Calu3 (cell line): Measurements from ENCODE around the gene AOC1. TPM values are rescaled to one million over a fixed set of nuclear protein-coding genes. Genes with fewer than 3 reads are reported as not detected.

ENCODE experiments used
- BruUV-seq: library from RNA; stranded (reverse); fragments of 400-500 nt; replicated peaks from 2 replicates; lab custom pipeline; 2021; lab: Mats Ljungman, UMichigan
- CTCF ChIA-PET: fragments of 300-600 bp; sonication (Branson Sonifier 250); formaldehyde crosslinking; loops from one replicate; lab custom pipeline; 2022; ENCODE audit warnings: antibody characterized with exemption; lab: Charles Lee
- DNase-seq: peaks from one replicate; pipeline ENCODE4 v3.0.0; 2022
- H3K27ac Mint-ChIP-seq: one replicate; pipeline ENCODE4 v1.8.0; 2022; ENCODE audit warnings: mixed read lengths; ENCODE audit not compliant: unreplicated experiment
- H3K27me3 Mint-ChIP-seq: one replicate; pipeline ENCODE4 v1.8.0; 2022; ENCODE audit warnings: mixed read lengths; ENCODE audit not compliant: unreplicated experiment
- H3K36me3 Mint-ChIP-seq: one replicate; pipeline ENCODE4 v1.8.0; 2022; ENCODE audit warnings: mild to moderate bottlenecking, moderate library complexity, mixed read lengths; ENCODE audit not compliant: insufficient read depth, unreplicated experiment
- H3K4me1 Mint-ChIP-seq: one replicate; pipeline ENCODE4 v1.8.0; 2022; ENCODE audit warnings: mild to moderate bottlenecking, low read depth, mixed read lengths; ENCODE audit not compliant: unreplicated experiment
- H3K4me3 Mint-ChIP-seq: one replicate; pipeline ENCODE4 v1.8.0; 2022; ENCODE audit warnings: mild to moderate bottlenecking, low read depth, moderate library complexity, mixed read lengths; ENCODE audit not compliant: unreplicated experiment
- H3K9me3 Mint-ChIP-seq: one replicate; pipeline ENCODE4 v1.8.0; 2022; ENCODE audit warnings: low read depth, mixed read lengths; ENCODE audit not compliant: unreplicated experiment
- intact Hi-C: fragments of 100-400 bp; cut with micrococcal nuclease; formaldehyde crosslinking; loops from one replicate; pipeline ENCODE4 v1.10.0; 2022; ENCODE audit not compliant: unreplicated experiment
- total RNA-seq: library from RNA; stranded (reverse); gene quantifications from 2 replicates; pipeline ENCODE4 v1.2.3, GENCODE V29; 2022
- TF ChIP-seq, protein P1 (sequence below): fragments of 200-600 bp; IDR thresholded peaks from one replicate; pipeline ENCODE4 v1.8.0; 2022; ENCODE audit warnings: antibody characterized with exemption; ENCODE audit not compliant: unreplicated experiment

Gene AOC1
- total RNA-seq, 1 experiment from 2014 or later, result 1.2 TPM

DNA sequence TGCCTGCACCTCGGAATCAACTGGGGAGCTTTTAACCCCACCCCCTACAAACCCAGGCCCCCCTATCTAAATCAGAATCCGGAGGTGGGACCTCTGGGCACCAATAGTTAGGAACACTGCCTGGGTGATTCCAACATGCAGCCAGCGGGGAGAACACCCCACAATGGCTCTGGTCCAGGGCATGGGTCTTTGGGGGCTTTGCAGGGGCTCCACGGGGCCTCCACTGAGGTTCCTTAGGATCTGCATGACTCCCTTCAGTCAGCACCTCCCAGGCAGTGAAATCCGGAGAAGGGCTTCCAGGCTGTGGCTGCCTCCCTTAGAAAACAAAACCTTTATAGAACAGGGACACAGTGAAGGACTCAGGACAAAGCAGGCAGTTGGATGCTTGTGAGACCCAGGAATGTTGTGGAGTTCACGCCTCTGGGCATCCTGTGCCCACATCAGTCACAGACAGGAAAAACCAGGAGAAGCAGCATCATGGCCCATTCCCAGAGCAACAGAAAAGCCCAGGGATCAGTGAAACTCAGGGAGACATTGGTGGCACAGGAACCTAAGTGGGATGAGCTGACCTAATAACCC lies 16.5 kb upstream of the AOC1 start:
- intact Hi-C loops, result no loop called here
- no peaks in the 10 kb centered on the region for H3K9me3 Mint-ChIP-seq
- H3K27ac Mint-ChIP-seq, result no peak overlapping the region
- H3K27me3 Mint-ChIP-seq, result peaks cover 14% of the 10 kb centered on the region
- peaks cover 7% of the 10 kb centered on the region for H3K4me1 Mint-ChIP-seq
- no TSS peak for BruUV-seq
- CTCF ChIA-PET, result no interaction called here
- DNase-seq, result no peak
- H3K36me3 Mint-ChIP-seq, result no peaks in the 10 kb centered on the region
- no peak overlapping the region for H3K4me3 Mint-ChIP-seq
- TF ChIP-seq, protein P1, sequence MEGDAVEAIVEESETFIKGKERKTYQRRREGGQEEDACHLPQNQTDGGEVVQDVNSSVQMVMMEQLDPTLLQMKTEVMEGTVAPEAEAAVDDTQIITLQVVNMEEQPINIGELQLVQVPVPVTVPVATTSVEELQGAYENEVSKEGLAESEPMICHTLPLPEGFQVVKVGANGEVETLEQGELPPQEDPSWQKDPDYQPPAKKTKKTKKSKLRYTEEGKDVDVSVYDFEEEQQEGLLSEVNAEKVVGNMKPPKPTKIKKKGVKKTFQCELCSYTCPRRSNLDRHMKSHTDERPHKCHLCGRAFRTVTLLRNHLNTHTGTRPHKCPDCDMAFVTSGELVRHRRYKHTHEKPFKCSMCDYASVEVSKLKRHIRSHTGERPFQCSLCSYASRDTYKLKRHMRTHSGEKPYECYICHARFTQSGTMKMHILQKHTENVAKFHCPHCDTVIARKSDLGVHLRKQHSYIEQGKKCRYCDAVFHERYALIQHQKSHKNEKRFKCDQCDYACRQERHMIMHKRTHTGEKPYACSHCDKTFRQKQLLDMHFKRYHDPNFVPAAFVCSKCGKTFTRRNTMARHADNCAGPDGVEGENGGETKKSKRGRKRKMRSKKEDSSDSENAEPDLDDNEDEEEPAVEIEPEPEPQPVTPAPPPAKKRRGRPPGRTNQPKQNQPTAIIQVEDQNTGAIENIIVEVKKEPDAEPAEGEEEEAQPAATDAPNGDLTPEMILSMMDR, result no peak

- H3K27ac Mint-ChIP-seq, result no peak overlapping the region
- H3K4me3 Mint-ChIP-seq, result no peak overlapping the region
- intact Hi-C loops, result no loop called here
- BruUV-seq, result no TSS peak
- peaks cover 28% of the 10 kb centered on the region for H3K27me3 Mint-ChIP-seq
- H3K9me3 Mint-ChIP-seq, result no peaks in the 10 kb centered on the region
- TF ChIP-seq, protein P1, result no peak
- no peak for DNase-seq
- no peaks in the 10 kb centered on the region for H3K36me3 Mint-ChIP-seq
- no peaks in the 10 kb centered on the region for H3K4me1 Mint-ChIP-seq
- CTCF ChIA-PET, result no interaction called here
Observed at GRCh38 chr7:150838965-150839650, 13.2 kb upstream of the AOC1 start.

- BruUV-seq, result no TSS peak
- no peaks in the 10 kb centered on the region for H3K36me3 Mint-ChIP-seq
- no peak overlapping the region for H3K4me3 Mint-ChIP-seq
- H3K4me1 Mint-ChIP-seq, result no peaks in the 10 kb centered on the region
- H3K9me3 Mint-ChIP-seq, result no peaks in the 10 kb centered on the region
- TF ChIP-seq, protein P1, result no peak
- DNase-seq, result no peak
- CTCF ChIA-PET, result no interaction called here
- no peak overlapping the region for H3K27ac Mint-ChIP-seq
- intact Hi-C loops, result no loop called here
- H3K27me3 Mint-ChIP-seq, result peaks cover 43% of the 10 kb centered on the region
Observed at GRCh38 chr7:150842018-150842417, 10.3 kb upstream of the AOC1 start.

DNA sequence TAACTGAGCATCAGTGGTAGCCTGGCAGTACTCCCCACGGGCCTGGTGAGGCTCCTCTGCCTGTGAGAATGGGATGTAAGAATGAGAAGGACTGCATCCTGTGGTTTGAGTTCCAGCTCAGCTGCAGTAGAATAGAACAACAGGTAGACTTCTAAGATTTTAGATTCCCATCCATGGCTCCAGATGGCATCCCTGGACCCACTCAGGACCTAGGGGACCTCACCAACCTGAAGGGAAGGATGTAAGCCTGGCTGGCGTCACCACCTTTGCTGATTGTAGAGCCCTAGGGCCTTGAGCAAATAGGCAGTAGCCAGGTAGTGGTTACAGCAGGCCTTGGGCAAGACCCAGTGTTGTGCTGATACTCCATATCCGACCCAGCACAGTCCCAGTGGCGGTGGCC lies 9.6 kb upstream of the AOC1 start:
- TF ChIP-seq, protein P1, result no peak
- H3K4me3 Mint-ChIP-seq, result no peak overlapping the region
- H3K4me1 Mint-ChIP-seq, result no peaks in the 10 kb centered on the region
- no TSS peak for BruUV-seq
- no peak overlapping the region for H3K27ac Mint-ChIP-seq
- no peak for DNase-seq
- no peaks in the 10 kb centered on the region for H3K36me3 Mint-ChIP-seq
- CTCF ChIA-PET, result no interaction called here
- no peaks in the 10 kb centered on the region for H3K9me3 Mint-ChIP-seq
- intact Hi-C loops, result no loop called here
- H3K27me3 Mint-ChIP-seq, result peaks cover 43% of the 10 kb centered on the region
